ENCODE results near the gene CATSPERD.
"Not testable (repeated sequence)": the region's sequence is repeated elsewhere in the genome, so short reads cannot be mapped to it uniquely, and the experiment has no call there.

CATSPERD gene

DNA sequence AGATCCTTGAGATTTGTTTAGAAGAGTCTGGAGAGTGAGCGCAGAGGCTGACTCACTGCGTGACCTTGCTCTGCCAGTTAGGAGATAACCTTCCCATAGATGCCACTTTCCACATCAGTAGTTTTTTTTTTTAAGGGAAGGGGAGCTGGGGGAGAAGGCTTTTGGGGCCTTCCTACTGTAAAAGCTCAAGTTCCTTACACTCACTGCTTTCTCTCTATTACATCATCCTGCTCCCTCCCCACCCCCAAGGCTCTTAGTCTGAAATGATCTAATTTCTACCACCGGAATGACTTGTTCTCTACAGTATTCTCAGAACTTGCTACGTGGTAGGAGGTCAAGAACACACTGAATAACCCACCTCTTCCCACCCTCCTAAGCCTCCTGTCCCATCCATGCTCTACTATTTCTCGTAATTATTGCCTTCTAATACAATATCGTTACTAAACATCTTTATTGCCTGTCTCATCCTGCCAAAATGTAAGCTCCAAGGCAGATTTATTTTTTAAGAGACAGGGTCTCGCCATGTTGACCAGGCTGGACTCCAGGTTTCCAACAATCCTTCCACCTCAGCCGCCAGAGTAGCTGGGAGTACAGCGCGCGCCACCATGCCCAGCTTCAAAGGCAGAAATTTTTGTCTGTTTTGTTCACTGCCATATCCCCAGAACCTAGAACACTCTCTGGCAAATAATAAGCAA lies 1.7 kb upstream of the CATSPERD start:
- Mint-ChIP-seq H3K9me3 (no peaks in the 10 kb centered on the region), H3K36me3 (ENCODE audit: low read depth) (peaks cover 36% of the 10 kb centered on the region), H3K4me1 (peaks cover 43% of the 10 kb centered on the region), H3K27me3 (peaks cover 4% of the 10 kb centered on the region), H3K27ac (peak overlapping the region; percentile 97), H3K4me3 (peak overlapping the region; percentile 96)
- ATAC-seq: peak; percentile 37
- DNase-seq: peak; percentile 58

DNA sequence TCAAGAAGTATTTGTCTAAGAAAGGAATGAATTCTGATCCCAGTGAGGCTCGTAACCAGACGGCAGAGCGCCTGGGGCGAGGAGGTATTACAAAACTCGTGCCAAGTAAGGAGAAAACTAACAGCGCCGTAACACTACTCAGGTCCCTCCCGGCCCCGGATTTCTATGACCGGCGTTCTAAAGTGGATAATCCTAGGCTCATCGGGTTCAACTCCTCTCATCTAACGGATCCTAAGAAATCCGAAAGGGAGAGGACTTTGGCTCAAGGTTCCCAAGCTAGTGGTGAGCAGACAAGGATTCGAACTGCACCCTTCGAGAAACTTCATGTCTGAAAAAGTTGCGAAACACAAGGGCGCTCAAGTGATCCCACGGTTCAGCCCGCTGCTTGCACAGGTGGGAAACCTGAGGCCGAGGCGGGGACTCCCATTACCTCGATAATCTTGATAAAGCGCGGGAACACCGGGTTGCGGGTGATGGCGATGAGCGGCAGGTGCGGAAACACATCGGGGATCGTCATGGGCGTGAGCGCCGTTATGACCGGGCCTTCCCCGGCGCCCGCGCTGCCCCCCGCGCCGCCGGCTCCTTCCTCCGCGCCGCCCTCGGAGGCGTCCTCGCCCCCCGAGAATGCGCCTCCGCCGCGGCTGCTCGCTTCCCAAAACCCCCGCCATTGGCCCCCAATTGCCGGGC lies 1.0 kb upstream of the CATSPERD start:
- H3K27me3 Mint-ChIP-seq: peaks cover 4% of the 10 kb centered on the region
- peak overlapping the region; percentile 96 for H3K4me3 Mint-ChIP-seq
- peak; percentile 37 for DNase-seq
- ATAC-seq: no peak
- no peaks in the 10 kb centered on the region for H3K9me3 Mint-ChIP-seq
- H3K4me1 Mint-ChIP-seq: peaks cover 40% of the 10 kb centered on the region
- H3K27ac Mint-ChIP-seq: peak overlapping the region; percentile 97
- peaks cover 32% of the 10 kb centered on the region for H3K36me3 Mint-ChIP-seq (ENCODE audit: low read depth)

DNA sequence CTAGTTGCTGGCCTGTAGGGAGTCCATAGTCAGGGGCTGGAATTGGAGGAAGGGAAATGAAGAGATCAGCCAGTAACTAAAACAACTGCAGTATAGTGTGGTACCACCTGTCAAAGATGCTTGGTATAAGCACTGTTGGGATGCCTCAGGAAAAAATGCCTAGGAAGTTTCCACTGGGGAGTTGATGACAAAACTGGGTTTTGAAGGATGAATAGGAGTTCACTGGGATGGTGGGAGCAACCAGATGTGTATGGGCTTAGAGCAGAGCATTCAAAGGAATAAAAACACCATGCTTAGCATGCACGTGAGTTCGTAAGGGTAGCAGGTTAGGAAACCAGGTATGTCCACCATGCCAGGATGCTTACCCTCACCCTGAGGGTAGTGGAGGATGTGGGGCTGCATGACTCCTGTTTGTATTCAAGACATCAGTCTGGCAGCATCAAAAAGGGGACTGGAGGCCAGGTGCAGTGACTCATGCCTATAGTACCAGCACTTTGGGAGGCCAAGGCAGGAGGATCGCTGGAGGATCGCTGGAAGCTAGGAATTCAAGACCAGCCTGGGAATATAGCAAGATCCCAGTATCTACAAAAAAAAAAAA lies 7.1 kb downstream of the CATSPERD start:
- Mint-ChIP-seq H3K36me3 (ENCODE audit: low read depth) (no peaks in the 10 kb centered on the region), H3K27me3 (peaks cover 2% of the 10 kb centered on the region), H3K27ac (no peak overlapping the region), H3K9me3 (no peaks in the 10 kb centered on the region), H3K4me1 (no peaks in the 10 kb centered on the region), H3K4me3 (no peak overlapping the region)
- DNase-seq: no peak
- ATAC-seq: no peak

DNA sequence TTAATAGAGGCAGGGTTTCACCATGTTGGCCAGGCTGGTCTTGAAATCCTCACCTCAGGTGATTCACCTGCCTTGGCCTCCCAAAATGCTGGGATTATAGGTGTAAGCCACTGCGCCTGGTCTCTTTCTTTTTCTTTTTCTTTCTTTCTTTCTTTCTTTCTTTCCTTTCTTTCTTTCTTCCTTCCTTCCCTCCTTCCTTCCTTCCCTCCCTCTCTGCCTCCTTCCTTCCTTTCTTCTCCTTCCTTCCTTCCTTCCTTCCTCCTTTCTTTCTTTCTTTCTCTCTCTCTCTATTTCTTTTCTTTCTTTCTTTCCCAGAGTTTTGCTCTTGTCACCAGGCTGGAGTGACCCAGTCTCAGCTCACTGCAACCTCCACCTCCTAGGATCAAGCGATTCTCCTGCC lies 12.7 kb downstream of the CATSPERD start:
- not testable (repeated sequence) for H3K27ac Mint-ChIP-seq; H3K4me1 Mint-ChIP-seq; ATAC-seq; H3K36me3 Mint-ChIP-seq (ENCODE audit: low read depth); H3K27me3 Mint-ChIP-seq; H3K4me3 Mint-ChIP-seq; DNase-seq; H3K9me3 Mint-ChIP-seq

DNA sequence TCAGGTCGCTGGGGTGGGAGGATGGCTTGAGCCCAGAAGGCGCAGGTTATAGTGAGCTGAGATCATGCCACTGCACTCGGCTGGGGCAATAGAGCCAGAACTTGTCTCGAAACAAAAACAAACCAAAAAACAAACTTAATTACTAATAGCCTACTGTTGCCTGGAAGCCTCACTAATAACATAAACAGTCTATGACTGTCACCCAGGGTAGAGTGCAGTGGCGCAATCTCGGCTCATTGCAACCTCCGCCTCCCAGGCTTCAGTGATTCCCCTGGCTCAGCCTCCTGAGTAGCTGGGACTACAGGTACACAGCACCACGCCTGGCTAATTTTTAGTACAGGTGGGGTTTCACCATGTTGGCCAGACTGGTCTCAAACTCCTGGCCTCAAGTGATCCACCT lies 18.0 kb downstream of the CATSPERD start:
- ATAC-seq (no peak), DNase-seq (no peak)
- Mint-ChIP-seq H3K36me3 (ENCODE audit: low read depth) (no peaks in the 10 kb centered on the region), H3K27ac (no peak overlapping the region), H3K9me3 (no peaks in the 10 kb centered on the region), H3K4me1 (no peaks in the 10 kb centered on the region), H3K27me3 (peaks cover 2% of the 10 kb centered on the region), H3K4me3 (no peak overlapping the region)

DNA sequence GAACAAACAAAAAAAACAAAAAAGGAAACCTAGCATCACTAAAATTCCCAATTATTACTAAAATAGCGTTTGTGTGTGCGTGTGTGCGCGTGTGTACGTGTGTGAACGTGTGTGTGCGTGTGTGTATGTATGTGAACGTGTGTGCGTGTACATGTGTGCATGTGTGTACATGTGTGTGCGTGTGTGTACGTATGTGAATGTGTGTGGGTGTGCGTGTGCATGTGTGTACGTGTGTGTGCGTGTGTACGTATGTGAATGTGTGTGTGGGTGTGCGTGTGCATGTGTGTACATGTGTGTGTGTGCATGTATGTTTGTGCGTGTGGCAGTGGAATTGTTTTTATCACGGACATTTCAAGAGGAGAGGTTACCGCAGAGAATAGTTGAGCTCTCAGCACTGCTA lies 21.6 kb downstream of the CATSPERD start:
- Mint-ChIP-seq H3K27me3 (no peaks in the 10 kb centered on the region), H3K4me1 (no peaks in the 10 kb centered on the region), H3K27ac (no peak overlapping the region), H3K36me3 (ENCODE audit: low read depth) (no peaks in the 10 kb centered on the region), H3K4me3 (no peak overlapping the region), H3K9me3 (no peaks in the 10 kb centered on the region)
- ATAC-seq (no peak), DNase-seq (no peak)

DNA sequence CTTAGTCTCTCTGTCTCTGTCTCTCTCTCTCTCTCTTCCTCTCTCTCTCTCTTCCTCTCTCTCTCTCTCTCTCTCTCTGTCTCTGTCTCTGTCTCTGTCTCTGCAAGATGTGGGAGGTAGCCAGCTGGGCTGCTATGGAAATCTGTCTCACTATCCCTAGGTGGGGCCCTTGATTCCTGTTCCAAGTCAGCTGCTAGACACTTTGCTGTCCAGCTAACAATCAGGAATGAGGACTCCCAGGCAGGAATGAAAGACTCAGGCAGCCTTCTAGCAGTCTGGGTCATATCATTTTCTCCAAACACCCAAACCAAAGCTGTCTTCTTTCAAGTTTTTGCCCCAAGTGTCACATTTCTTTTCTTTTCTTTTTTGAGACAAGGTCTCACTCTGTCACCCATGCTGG lies 23.2 kb downstream of the CATSPERD start:
- Mint-ChIP-seq H3K36me3 (ENCODE audit: low read depth) (no peaks in the 10 kb centered on the region), H3K27me3 (no peaks in the 10 kb centered on the region), H3K27ac (no peak overlapping the region), H3K4me3 (no peak overlapping the region), H3K9me3 (no peaks in the 10 kb centered on the region), H3K4me1 (no peaks in the 10 kb centered on the region)
- DNase-seq: no peak
- ATAC-seq: no peak

DNA sequence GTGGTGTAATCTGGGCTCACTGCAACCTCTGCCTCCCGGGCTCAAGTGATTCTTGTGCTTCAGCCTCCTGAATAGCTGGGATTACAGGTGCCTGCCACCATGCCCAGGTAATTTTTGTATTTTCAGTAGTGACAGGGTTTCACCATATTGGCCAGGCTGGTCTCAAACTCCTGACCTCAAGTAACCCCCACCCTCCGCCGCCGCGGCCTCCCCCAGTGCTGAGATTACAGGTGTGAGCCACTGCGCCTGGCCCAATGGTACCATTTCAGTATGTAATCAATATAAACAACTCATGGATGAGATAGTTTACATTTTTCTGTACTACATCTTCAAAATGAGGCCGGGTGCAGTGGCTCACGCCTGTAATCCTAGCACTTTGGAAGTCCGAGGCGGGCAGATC lies 24.6 kb downstream of the CATSPERD start:
- not testable (repeated sequence) for H3K4me3 Mint-ChIP-seq; H3K27ac Mint-ChIP-seq; H3K36me3 Mint-ChIP-seq (ENCODE audit: low read depth); H3K4me1 Mint-ChIP-seq; H3K9me3 Mint-ChIP-seq; DNase-seq; ATAC-seq; H3K27me3 Mint-ChIP-seq

DNA sequence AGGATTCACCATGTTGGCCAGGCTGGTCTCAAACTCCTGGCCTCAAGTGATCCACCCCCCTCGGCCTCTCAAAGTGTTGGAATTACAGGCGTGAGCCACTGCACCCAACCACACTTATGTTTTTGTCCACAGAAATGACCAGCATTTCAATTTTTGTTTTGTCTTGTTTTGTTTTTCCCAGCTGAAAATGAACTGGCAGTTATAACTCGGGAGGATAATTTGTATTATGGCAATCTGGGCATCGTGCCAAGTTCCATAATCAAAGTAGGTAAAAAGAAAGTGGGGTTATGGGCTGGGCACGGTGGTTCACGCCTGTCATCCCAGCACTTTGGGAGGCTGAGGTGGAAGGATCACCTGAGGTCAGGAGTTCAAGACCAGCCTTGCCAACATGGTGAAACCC lies 28.5 kb downstream of the CATSPERD start:
- not testable (repeated sequence) for DNase-seq; H3K27me3 Mint-ChIP-seq; H3K27ac Mint-ChIP-seq; ATAC-seq; H3K9me3 Mint-ChIP-seq; H3K4me1 Mint-ChIP-seq; H3K4me3 Mint-ChIP-seq; H3K36me3 Mint-ChIP-seq (ENCODE audit: low read depth)

DNA sequence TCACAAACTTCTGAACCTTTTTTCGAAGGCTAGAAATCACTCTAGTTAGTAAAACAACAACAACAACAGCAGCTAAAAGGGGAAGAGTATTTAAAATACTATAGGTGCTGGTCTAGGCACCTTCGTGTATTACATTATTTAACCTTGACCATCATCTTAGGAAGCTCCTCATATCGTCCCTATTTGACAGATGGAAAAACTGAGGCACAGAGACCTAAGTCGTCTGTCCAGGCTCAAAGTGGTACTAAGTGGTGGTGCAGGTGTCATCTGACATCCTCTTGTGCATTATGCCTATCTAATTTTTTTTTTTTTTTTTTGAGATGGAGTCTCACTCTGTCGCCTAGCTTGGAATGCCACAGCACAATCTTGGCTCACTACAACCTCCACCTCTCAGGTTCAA lies 29.1 kb downstream of the CATSPERD start:
- Mint-ChIP-seq H3K9me3 (no peaks in the 10 kb centered on the region), H3K4me3 (no peak overlapping the region), H3K36me3 (ENCODE audit: low read depth) (no peaks in the 10 kb centered on the region), H3K27me3 (peaks cover 6% of the 10 kb centered on the region), H3K4me1 (no peaks in the 10 kb centered on the region), H3K27ac (no peak overlapping the region)
- DNase-seq (no peak), ATAC-seq (no peak)

DNA sequence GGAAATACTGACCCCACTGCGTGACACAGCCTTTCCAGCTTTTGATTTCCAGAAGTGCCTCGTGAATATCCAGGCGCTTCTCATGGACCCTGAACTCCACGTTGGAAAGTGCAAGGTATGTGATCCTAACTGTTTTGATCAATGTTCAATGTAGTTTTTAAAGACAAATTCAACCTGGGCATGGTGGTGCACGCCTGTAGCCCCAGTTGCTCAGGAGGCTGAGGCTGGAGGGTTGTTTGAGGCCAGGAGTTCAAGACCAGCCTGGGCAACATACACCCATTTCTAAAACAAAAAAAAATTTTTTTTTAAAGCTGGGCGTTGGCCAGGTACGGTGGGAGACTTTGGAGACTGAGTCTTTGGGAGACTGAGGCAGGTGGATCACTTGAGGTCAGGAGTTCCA lies 31.3 kb downstream of the CATSPERD start:
- DNase-seq (no peak), ATAC-seq (no peak)
- Mint-ChIP-seq H3K4me3 (no peak overlapping the region), H3K27ac (no peak overlapping the region), H3K4me1 (no peaks in the 10 kb centered on the region), H3K27me3 (peaks cover 6% of the 10 kb centered on the region), H3K9me3 (no peaks in the 10 kb centered on the region), H3K36me3 (ENCODE audit: low read depth) (no peaks in the 10 kb centered on the region)

DNA sequence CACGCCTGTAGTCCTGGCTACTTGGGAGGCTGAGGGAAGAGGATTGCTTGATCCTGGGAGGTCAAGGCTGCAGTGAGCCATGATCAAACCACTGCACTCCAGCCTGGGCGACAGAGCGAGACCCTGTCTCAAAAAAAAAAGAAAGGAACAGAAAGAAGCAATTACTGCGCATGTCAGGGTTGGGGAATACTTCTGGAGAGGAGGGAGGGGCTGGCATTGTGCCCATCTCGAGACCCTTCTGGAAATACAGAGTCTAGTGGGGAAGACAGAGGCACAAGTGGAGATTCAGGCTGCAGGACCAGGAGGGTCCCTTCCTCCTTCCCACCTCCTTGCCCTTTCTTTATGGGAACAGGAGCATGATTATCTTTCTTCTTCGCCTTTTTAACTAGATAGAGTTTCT lies 33.3 kb downstream of the CATSPERD start:
- DNase-seq (no peak), ATAC-seq (no peak)
- peaks cover 6% of the 10 kb centered on the region for H3K27me3 Mint-ChIP-seq
- no peaks in the 10 kb centered on the region for H3K4me1 Mint-ChIP-seq
- H3K4me3 Mint-ChIP-seq: no peak overlapping the region
- no peaks in the 10 kb centered on the region for H3K36me3 Mint-ChIP-seq (ENCODE audit: low read depth)
- no peak overlapping the region for H3K27ac Mint-ChIP-seq
- H3K9me3 Mint-ChIP-seq: no peaks in the 10 kb centered on the region

DNA sequence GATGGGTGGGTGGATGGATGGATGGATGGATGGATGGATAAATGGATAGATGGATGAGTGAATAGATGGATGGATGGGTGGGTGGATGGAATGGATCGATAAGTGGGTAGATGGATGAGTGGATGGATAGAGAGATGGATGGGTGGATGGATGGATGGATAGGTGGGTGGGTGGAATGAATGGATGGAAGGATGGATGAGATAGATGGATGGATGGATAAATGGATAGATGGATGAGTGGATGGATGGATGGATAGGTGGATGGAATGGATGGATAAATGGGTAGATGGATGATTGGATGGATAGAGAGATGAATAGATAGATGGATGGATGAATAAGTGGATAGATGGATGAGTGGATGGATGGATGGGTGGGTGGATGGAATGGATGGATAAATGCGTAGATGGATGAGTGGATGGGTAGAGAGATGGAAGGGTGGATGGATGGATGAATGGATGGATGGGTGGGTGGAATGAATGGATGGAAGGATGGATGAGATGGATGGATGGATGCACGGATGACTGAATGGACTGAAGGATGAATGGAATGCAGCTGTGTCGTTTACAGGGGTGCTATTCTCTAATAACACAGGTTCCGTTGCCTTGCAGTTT lies 42.3 kb downstream of the CATSPERD start:
- H3K27me3 Mint-ChIP-seq: no peaks in the 10 kb centered on the region
- H3K4me3 Mint-ChIP-seq: no peak overlapping the region
- peaks cover 4% of the 10 kb centered on the region for H3K9me3 Mint-ChIP-seq
- DNase-seq (no peak), ATAC-seq (no peak)
- no peaks in the 10 kb centered on the region for H3K36me3 Mint-ChIP-seq (ENCODE audit: low read depth)
- no peak overlapping the region for H3K27ac Mint-ChIP-seq
- no peaks in the 10 kb centered on the region for H3K4me1 Mint-ChIP-seq

DNA sequence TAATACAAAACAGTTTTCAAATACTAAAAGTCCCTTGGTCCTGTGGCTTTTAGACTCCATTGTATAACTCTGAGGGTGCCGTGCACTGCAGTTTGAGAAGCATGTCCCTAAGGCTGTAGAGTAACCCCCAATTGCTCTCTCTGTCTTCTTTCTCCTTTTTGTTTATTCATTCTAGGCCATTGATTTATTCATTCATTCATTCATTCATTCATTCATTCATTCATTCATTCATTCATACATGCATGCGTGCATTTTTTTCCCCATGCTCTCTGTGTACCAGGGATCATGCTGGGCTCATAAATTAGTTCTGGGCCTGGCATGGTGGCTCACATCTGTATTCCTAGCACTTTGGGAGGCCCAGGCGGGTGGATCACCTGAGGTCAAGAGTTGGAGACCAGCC lies 44.8 kb downstream of the CATSPERD start:
- H3K9me3 Mint-ChIP-seq: peaks cover 4% of the 10 kb centered on the region
- DNase-seq (no peak), ATAC-seq (no peak)
- H3K36me3 Mint-ChIP-seq (ENCODE audit: low read depth): no peaks in the 10 kb centered on the region
- H3K4me3 Mint-ChIP-seq: no peak overlapping the region
- no peak overlapping the region for H3K27ac Mint-ChIP-seq
- no peaks in the 10 kb centered on the region for H3K27me3 Mint-ChIP-seq
- no peaks in the 10 kb centered on the region for H3K4me1 Mint-ChIP-seq

DNA sequence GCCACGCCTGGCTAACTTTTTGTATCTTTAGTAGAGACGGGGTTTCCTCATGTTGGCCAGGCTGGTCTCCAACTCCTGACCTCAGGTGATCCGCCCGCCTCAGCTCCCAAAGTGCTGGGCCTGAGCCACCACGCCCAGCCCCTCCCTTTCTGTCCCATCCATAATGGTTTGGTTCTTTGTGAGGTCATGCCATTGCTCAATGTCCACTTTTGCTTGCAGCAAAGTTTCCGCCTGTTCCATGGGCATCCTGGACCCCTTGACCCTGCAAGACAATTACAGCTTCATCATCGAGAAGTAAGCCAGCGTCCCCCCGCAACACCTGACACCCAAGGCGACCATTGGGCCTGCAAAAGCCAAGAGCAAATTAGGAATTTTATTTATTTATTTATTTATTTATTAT lies 47.5 kb downstream of the CATSPERD start:
- no peak for ATAC-seq
- Mint-ChIP-seq H3K27me3 (no peaks in the 10 kb centered on the region), H3K27ac (no peak overlapping the region), H3K9me3 (no peaks in the 10 kb centered on the region), H3K36me3 (ENCODE audit: low read depth) (no peaks in the 10 kb centered on the region), H3K4me3 (no peak overlapping the region), H3K4me1 (no peaks in the 10 kb centered on the region)
- no peak for DNase-seq
